SK-N-MC (cell line): Measurements from ENCODE around the gene MYO15B.

Experiments used
- DNase-seq: peaks from one replicate; pipeline ENCODE4 v3.0.0-alpha.2; 2011; ENCODE audit warnings: low read depth, low spot score
- H3K27ac ChIP-seq: fragments of 200-600 bp; sonication (generic); 2 replicates; pipeline ENCODE4 v1.5.1; 2016; ENCODE audit warnings: mixed run types
- H3K36me3 ChIP-seq: fragments of 200-600 bp; sonication (generic); 2 replicates; pipeline ENCODE4 v1.6.1; 2017; ENCODE audit warnings: antibody characterized with exemption, low read length, mixed read lengths; ENCODE audit not compliant: insufficient read depth
- H3K4me3 ChIP-seq: fragments of 200-600 bp; sonication (generic); 2 replicates; pipeline ENCODE4 v1.5.1; 2016
- H3K9ac ChIP-seq: fragments of 200-600 bp; sonication (generic); 2 replicates; pipeline ENCODE4 v1.8.0; 2017; ENCODE audit warnings: mixed run types, mixed read lengths; ENCODE audit not compliant: insufficient read length
- H3K9me3 ChIP-seq: fragments of 200-600 bp; sonication (generic); 2 replicates; pipeline ENCODE4 v1.6.1; 2017; ENCODE audit warnings: low read depth, mild to moderate bottlenecking, antibody characterized with exemption, low read length, moderate library complexity, mixed read lengths
- EZH2 ChIP-seq: fragments of 200-600 bp; sonication (generic); IDR thresholded peaks from one replicate; pipeline ENCODE4 v1.6.1; 2017; ENCODE audit warnings: antibody characterized with exemption
- FOXP2 ChIP-seq: optimal IDR thresholded peaks from 2 replicates; pipeline ENCODE3; 2011; ENCODE audit warnings: mild to moderate bottlenecking, moderate library complexity; ENCODE audit not compliant: insufficient read depth; ENCODE audit errors: extremely low read length, control extremely low read depth
- POLR2AphosphoS5 ChIP-seq: IDR thresholded peaks from 2 replicates; pipeline ENCODE4 v1.6.1; 2012; ENCODE audit warnings: mild to moderate bottlenecking, low read depth, low read length, borderline replicate concordance

MYO15B gene

DNA sequence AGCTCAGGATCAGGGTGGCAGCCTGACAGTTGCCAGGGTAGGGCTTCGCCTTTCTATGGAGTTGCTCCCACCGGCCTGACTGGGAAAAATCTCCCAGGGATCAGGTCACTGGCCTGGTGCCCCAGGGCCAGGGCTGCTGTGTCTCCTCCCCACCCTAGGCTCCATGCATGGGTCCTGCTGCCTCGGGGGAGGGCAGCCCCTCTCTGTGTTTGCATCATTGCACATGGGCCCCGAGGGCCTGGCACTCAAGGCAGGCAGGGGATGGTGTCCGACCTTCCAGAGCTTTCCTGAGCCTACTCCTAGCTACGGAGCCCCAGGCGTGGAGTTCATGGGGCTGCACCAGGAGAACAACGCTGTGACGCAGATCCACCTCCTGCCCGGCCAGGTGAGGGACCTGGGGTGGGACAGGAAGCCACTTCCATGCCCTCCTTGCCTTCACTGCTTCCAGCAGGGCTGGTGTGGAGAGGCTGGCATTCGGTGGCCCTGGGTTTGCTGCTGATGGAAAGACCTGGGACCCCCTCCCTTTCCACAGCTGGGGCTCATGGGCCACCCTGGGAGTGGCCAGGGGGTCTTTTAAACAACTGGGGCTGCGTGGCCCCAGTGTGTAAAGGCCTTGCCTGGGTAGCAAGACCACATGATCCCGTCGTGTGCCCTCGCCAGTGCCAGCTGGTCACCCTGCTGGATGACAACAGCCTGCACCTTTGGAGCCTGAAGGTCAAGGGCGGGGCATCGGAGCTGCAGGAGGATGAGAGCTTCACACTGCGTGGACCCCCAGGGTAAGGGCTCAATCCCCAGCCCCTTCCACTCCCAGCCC lies 29.5 kb upstream of the MYO15B start:
- no peak for DNase-seq

DNA sequence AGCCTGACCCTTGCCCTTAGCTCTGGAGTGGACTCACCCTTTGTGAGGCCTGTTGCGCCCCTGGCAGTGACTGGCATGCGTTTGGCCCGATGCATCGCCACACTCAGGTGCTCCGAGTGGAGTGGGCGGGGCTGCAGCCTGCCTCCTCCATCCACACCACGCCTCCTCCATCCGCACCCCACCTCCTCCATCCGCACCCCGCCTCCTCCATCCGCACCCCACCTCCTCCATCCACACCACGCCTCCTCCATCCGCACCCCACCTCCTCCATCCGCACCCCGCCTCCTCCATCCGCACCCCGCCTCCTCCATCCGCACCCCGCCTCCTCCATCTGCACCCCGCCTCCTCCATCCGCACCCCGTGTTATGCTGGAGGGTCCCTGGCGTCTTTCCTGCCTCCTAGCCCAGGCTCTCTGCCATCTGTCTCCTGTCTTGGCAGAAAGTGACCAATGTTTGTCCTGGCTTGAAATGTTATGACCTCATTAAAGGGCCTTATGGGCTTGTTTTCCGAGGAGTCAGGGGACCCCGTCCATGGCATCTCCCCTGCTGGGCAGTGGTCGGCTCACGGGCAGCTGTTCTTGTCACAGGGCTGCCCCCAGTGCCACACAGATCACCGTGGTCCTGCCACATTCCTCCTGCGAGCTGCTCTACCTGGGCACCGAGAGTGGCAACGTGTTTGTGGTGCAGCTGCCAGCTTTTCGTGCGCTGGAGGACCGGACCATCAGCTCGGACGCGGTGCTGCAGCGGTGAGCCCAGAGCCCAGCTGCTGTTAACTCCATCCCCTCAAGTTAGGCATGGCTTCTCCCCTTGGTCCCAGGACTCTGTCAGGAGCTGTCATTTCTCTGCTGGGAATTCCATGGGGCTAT lies 28.7 kb upstream of the MYO15B start:
- Histone ChIP-seq H3K9me3 (no peaks in the 10 kb centered on the region), H3K9ac (no peak overlapping the region), H3K36me3 (no peaks in the 10 kb centered on the region), H3K27ac (no peak overlapping the region), H3K4me3 (no peak overlapping the region)
- TF ChIP-seq EZH2: no peak
- no peak for TF ChIP-seq POLR2AphosphoS5
- TF ChIP-seq FOXP2: no peak
- DNase-seq: no peak

More for the DNA sequence above, 29.5 kb upstream of the MYO15B start:
- no peaks in the 10 kb centered on the region for H3K9me3 ChIP-seq
- no peak for TF ChIP-seq POLR2AphosphoS5
- no peak for TF ChIP-seq FOXP2
- TF ChIP-seq EZH2: no peak
- H3K36me3 ChIP-seq: no peaks in the 10 kb centered on the region
- no peak overlapping the region for H3K9ac ChIP-seq
- H3K27ac ChIP-seq: no peak overlapping the region
- H3K4me3 ChIP-seq: no peak overlapping the region

DNA sequence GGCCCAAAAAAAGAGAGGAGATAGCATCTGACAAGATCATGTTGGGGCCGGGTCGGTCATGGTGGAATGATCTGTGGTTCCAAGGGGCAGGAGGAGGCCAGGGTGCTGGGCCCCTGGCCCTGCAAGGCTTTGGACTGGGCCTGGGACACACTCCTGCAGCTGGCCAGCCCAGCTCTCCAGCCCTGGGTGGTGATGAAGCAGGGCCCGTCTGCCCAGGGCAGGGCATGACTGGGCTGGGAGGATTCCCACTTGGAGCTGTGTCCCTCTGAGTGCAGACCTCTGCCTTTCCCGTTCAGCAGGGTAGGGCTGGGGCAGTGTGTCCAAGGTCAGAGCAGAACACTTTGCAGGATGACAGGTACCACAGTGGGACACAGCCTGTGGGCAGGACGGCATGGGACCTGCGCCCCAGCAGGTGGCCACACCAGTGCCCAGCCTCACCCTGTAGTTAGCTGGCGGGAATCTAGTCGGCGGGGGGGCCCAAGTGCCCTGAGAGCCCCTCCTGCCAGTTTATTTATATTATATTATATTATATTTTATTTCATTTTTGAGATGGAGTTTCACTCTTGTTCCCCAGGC lies 27.6 kb upstream of the MYO15B start:
- no peaks in the 10 kb centered on the region for H3K36me3 ChIP-seq
- H3K27ac ChIP-seq: no peak overlapping the region
- TF ChIP-seq POLR2AphosphoS5 (no peak), EZH2 (no peak), FOXP2 (no peak)
- no peaks in the 10 kb centered on the region for H3K9me3 ChIP-seq
- H3K9ac ChIP-seq: no peak overlapping the region
- DNase-seq: no peak
- no peak overlapping the region for H3K4me3 ChIP-seq

DNA sequence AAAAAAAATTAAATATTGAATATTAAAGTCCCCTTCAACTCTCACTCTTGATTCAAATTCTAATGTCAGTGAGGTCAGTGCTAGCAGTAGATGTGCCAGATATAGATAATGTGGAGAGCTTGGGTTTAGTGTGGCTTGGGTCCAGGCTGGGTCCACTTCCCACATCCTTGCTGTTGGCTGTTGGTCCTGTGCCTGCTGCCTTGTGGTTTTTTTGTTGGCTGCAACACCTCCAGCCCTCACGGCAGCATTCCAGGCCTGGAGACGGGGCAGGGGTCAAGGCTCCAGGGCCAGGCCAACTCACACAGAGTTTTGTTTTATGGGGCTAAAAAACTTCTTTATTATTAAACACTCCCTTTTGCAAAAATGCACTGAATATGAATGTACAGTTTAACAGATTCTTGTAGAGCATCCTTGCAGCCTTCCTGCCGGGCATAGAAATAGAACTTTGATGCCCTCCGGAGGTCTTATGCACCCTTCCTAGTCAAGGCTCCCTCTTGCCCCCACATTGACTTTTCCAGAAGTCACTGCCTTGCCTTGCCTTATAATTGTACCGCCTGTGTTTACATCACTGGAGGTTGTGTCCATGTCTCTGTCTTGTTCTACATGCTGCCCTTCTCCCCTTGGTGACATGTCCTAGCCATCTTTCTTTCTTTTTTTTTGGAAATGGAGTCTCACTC lies 25.5 kb upstream of the MYO15B start:
- TF ChIP-seq POLR2AphosphoS5 (no peak), FOXP2 (no peak), EZH2 (no peak)
- Histone ChIP-seq H3K36me3 (no peaks in the 10 kb centered on the region), H3K9me3 (no peaks in the 10 kb centered on the region), H3K4me3 (no peak overlapping the region), H3K9ac (no peak overlapping the region), H3K27ac (no peak overlapping the region)
- no peak for DNase-seq

GRCh38 chr17:75563063-75563758 lies 24.4 kb upstream of the MYO15B start:
- no peak for DNase-seq
- Histone ChIP-seq H3K36me3 (no peaks in the 10 kb centered on the region), H3K4me3 (no peak overlapping the region), H3K27ac (no peak overlapping the region), H3K9me3 (no peaks in the 10 kb centered on the region), H3K9ac (no peak overlapping the region)
- TF ChIP-seq FOXP2 (no peak), POLR2AphosphoS5 (no peak), EZH2 (no peak)

- H3K27ac ChIP-seq: no peak overlapping the region
- no peak overlapping the region for H3K4me3 ChIP-seq
- H3K9me3 ChIP-seq: no peaks in the 10 kb centered on the region
- TF ChIP-seq EZH2: no peak
- no peak for TF ChIP-seq FOXP2
- TF ChIP-seq POLR2AphosphoS5: no peak
- H3K36me3 ChIP-seq: no peaks in the 10 kb centered on the region
- no peak for DNase-seq
- H3K9ac ChIP-seq: no peak overlapping the region
Measured at GRCh38 chr17:75564195-75564594, 23.4 kb upstream of the MYO15B start.

GRCh38 chr17:75565066-75565465 lies 22.5 kb upstream of the MYO15B start:
- Histone ChIP-seq H3K9me3 (no peaks in the 10 kb centered on the region), H3K27ac (no peak overlapping the region), H3K4me3 (no peak overlapping the region), H3K36me3 (no peaks in the 10 kb centered on the region), H3K9ac (no peak overlapping the region)
- TF ChIP-seq POLR2AphosphoS5 (no peak), EZH2 (no peak), FOXP2 (no peak)
- no peak for DNase-seq
